Naive thymus-derived CD8-positive, alpha-beta T cell (primary cell): ENCODE measurements around the gene APOL1. TPM values are rescaled to one million over a fixed set of nuclear protein-coding genes. Genes with fewer than 3 reads are reported as not detected.
"Not testable (repeated sequence)": the region's sequence is repeated elsewhere in the genome, so short reads cannot be mapped to it uniquely, and the experiment has no call there.

Experiments
- ATAC-seq, 2 donors: fragments of 150-1000 bp; cut with Tn5 transposase in 1 of 2; sonication (Bioruptor Pico), chemical (Tn5 transposase) in 1 of 2; 1 replicate in 1 of 2; 2 replicates in 1 of 2; pipeline ENCODE4 v1.10.0; 2021; ENCODE audit warnings: mild to moderate bottlenecking in 2 of 2, moderate library complexity in 2 of 2
- POLR2A ChIA-PET: fragments of 350-600 bp; sonication (Branson Sonifier 250); formaldehyde crosslinking; loops from one replicate; lab custom pipeline; 2021; ENCODE audit warnings: antibody characterized with exemption; lab: Charles Lee
- DNase-seq, 10 donors: peaks; one replicate each; pipeline versions ENCODE4 v3.0.0 to v3.0.0-alpha.2; 2020 to 2022
- H3K27ac Mint-ChIP-seq, 10 donors: one replicate each; pipeline ENCODE4 v1.8.0; 2020 to 2022; ENCODE audit warnings: mild to moderate bottlenecking in 10 of 10, mixed read lengths in 10 of 10, moderate library complexity in 4 of 10, inconsistent platforms in 1 of 10
- H3K27me3 Mint-ChIP-seq, 5 donors: one replicate each; pipeline ENCODE4 v1.8.0; 2021 to 2022; ENCODE audit warnings: mixed read lengths in 5 of 5
- H3K36me3 Mint-ChIP-seq, 3 donors: one replicate each; pipeline ENCODE4 v1.8.0; 2020 to 2022; ENCODE audit warnings: mixed read lengths in 3 of 3, mild to moderate bottlenecking in 2 of 3, inconsistent platforms in 1 of 3
- H3K4me1 Mint-ChIP-seq, 4 donors: one replicate each; pipeline ENCODE4 v1.8.0; 2021 to 2022; ENCODE audit warnings: mixed read lengths in 4 of 4
- H3K4me3 Mint-ChIP-seq, 10 donors: one replicate each; pipeline ENCODE4 v1.8.0; 2020 to 2022; ENCODE audit warnings: mild to moderate bottlenecking in 10 of 10, mixed read lengths in 10 of 10, moderate library complexity in 6 of 10, inconsistent platforms in 1 of 10
- H3K9me3 Mint-ChIP-seq, 9 donors: one replicate each; pipeline ENCODE4 v1.8.0; 2020 to 2022; ENCODE audit warnings: mixed read lengths in 9 of 9, mild to moderate bottlenecking in 3 of 9, inconsistent platforms in 1 of 9, moderate library complexity in 1 of 9
- polyA plus RNA-seq, 3 donors: library from polyadenylated mRNA; unstranded; fragments of 300-500 nt; fragmentation: Illumina TruSeq; gene quantifications; one replicate each; pipeline ENCODE4 v1.2.3, GENCODE V29; 2021
- total RNA-seq, 8 experiments: library from RNA in 2 of 8; stranded (reverse) in 2 of 8; gene quantifications; one replicate each; pipeline ENCODE4 v1.2.3 and lab custom pipeline; 2021 to 2026

APOL1 gene
- total and polyA plus RNA-seq, 5 experiments from 2014 or later = 3.3 to 16.5 (median 11.8) TPM

GRCh38 chr22:36250292-36250960 is 2.5 kb upstream of the APOL1 start:
- DNase-seq, ATAC-seq, H3K36me3 Mint-ChIP-seq, H3K27me3 Mint-ChIP-seq, H3K9me3 Mint-ChIP-seq: not testable (repeated sequence)
- Mint-ChIP-seq H3K4me1 (peaks cover 17 to 32% (median 28%) of the 10 kb centered on the region in 4 donors), H3K27ac (peak overlapping the region in 3 of 10 donors; percentile 26 to 77 (median 58)), H3K4me3 (peak overlapping the region in 1 of 10 donors; percentile 37)
- POLR2A ChIA-PET = interaction anchor here (0.7 to 1.0 kb wide), 2 partner anchors 48 to 253 kb away, joined by 3 to 4 read pairs; no protein-coding TSS in a partner anchor

- POLR2A ChIA-PET = interaction anchor here (1.0 to 2.5 kb wide), 3 partner anchors 8 to 57 kb away, joined by 3 to 10 read pairs (median 7); partner anchors contain the start of gene APOL2
- ATAC-seq, H3K27me3 Mint-ChIP-seq, H3K9me3 Mint-ChIP-seq, DNase-seq: not testable (repeated sequence)
- peaks cover 0 to 17% (median 4%) of the 10 kb centered on the region in 3 donors for H3K36me3 Mint-ChIP-seq
- H3K27ac Mint-ChIP-seq = peak overlapping the region in 8 of 10 donors; percentile 0 to 97 (median 93)
- H3K4me3 Mint-ChIP-seq = peak overlapping the region; percentile 90 to 98 (median 95)
- peaks cover 28 to 47% (median 41%) of the 10 kb centered on the region in 4 donors for H3K4me1 Mint-ChIP-seq
Observed at GRCh38 chr22:36251979-36252608, 839 bp upstream of the APOL1 start.

DNA sequence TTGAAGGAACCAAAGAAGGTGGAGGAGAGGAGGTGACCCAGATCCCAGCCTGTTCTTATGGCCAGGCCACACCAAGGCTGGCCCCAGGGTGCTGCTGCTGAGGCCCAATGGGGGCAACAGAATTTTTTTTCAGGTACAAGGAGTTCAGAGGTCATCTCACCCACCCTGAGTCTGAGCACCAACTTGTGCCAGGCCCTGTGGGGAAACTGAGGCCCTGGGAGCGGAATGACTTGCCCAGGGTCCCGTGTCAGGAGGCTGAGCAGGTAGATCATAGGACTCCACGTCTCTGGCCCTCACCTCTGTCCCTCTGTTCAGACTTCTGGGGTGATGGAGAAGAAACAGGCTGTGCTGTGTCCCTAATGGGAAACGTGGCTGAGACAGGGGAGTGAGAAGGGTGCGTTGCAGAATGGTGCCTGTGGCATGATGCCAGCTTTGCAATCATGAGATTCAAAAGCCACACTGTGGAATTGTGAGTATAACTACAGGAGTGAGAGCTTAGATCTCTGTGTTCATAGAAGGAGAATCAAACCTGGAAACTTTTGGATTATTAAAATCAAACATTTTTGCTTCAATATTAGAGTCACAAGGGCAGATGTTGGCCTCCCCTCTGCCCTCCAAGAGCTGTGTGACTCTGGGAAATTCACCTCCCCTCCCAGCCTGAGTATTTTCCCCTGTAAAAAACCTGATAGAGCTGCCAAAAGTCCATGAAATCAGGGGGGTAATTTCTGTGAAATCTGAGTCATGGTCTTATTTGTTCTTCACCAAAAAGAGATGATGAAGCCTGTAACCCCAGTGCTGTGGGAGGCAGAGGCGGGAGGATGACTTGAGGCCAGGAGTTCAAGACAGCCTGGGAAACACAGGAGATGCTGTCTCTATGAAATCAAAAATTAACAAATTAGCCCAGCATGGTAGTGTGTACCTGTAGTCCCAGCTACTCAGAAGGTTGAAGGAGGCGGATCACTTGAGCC is 874 bp downstream of the APOL1 start:
- Mint-ChIP-seq H3K36me3 (peaks cover 0 to 28% (median 6%) of the 10 kb centered on the region in 3 donors), H3K9me3 (peaks cover 0 to 4% (median 0%) of the 10 kb centered on the region in 9 donors), H3K4me1 (peaks cover 37 to 58% (median 54%) of the 10 kb centered on the region in 4 donors), H3K4me3 (peak overlapping the region; percentile 90 to 98 (median 95)), H3K27me3 (no peaks in the 10 kb centered on the region), H3K27ac (peak overlapping the region; percentile 90 to 98 (median 96))
- DNase-seq (no peak), ATAC-seq (peak in 1 of 2 donors; percentile 15)
- POLR2A ChIA-PET = interaction anchor here (0.6 to 2.5 kb wide), 5 partner anchors 10 to 513 kb away, joined by 3 to 10 read pairs (median 3); partner anchors contain the start of gene APOL2

- H3K9me3 Mint-ChIP-seq, POLR2A ChIA-PET, H3K27me3 Mint-ChIP-seq, ATAC-seq, DNase-seq: not testable (repeated sequence)
- H3K27ac Mint-ChIP-seq = peak overlapping the region in 4 of 10 donors; percentile 10 to 68 (median 48)
- H3K36me3 Mint-ChIP-seq = peaks cover 0 to 39% (median 9%) of the 10 kb centered on the region in 3 donors
- peaks cover 40 to 65% (median 62%) of the 10 kb centered on the region in 4 donors for H3K4me1 Mint-ChIP-seq
- peak overlapping the region in 6 of 10 donors; percentile 26 to 42 (median 37) for H3K4me3 Mint-ChIP-seq
Observed at GRCh38 chr22:36255572-36255971, 2.6 kb downstream of the APOL1 start.

- POLR2A ChIA-PET = no interaction called here
- Mint-ChIP-seq H3K27ac (peak overlapping the region in 8 of 10 donors; percentile 1 to 80 (median 57)), H3K4me1 (peaks cover 40 to 65% (median 63%) of the 10 kb centered on the region in 4 donors), H3K36me3 (peaks cover 0 to 46% (median 16%) of the 10 kb centered on the region in 3 donors), H3K4me3 (peak overlapping the region in 4 of 10 donors; percentile 2 to 31 (median 5)), H3K9me3 (no peaks in the 10 kb centered on the region), H3K27me3 (no peaks in the 10 kb centered on the region)
- ATAC-seq (no peak), DNase-seq (no peak)
Observed at GRCh38 chr22:36256478-36256877, 3.5 kb downstream of the APOL1 start.

DNA sequence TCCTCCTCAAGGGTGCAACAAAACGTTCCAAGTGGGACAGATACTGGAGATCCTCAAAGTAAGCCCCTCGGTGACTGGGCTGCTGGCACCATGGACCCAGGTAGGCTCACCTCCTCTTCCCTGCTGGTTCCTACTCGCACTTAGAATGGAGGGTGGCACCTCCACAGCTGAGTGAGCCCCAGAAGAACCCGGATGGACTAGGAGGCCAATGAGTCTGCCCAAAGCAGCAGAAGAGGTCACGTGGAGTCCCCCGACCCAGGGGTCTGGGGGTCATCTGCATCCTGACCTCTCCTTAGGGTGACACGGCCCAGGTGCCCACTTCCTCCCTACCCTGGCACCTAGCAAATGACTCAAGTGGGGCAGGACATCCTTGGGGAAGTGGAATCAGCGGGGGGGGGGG is 4.4 kb downstream of the APOL1 start:
- H3K9me3 Mint-ChIP-seq = no peaks in the 10 kb centered on the region
- peak overlapping the region in 5 of 10 donors; percentile 25 to 75 (median 29) for H3K27ac Mint-ChIP-seq
- H3K27me3 Mint-ChIP-seq = no peaks in the 10 kb centered on the region
- H3K4me3 Mint-ChIP-seq = peak overlapping the region in 1 of 10 donors; percentile 20
- H3K4me1 Mint-ChIP-seq = peaks cover 40 to 64% (median 63%) of the 10 kb centered on the region in 4 donors
- no peak for DNase-seq
- POLR2A ChIA-PET = no interaction called here
- H3K36me3 Mint-ChIP-seq = peaks cover 0 to 53% (median 21%) of the 10 kb centered on the region in 3 donors
- no peak for ATAC-seq

- POLR2A ChIA-PET = no interaction called here
- DNase-seq (no peak), ATAC-seq (peak in 1 of 2 donors; percentile 14)
- Mint-ChIP-seq H3K27me3 (no peaks in the 10 kb centered on the region), H3K36me3 (peaks cover 0 to 61% (median 21%) of the 10 kb centered on the region in 3 donors), H3K4me3 (peak overlapping the region in 8 of 10 donors; percentile 28 to 70 (median 60)), H3K4me1 (peaks cover 33 to 57% (median 55%) of the 10 kb centered on the region in 4 donors), H3K9me3 (no peaks in the 10 kb centered on the region), H3K27ac (peak overlapping the region; percentile 73 to 91 (median 87))
Observed at GRCh38 chr22:36257948-36258670, 5.2 kb downstream of the APOL1 start.

- peak; percentile 50 to 54 for ATAC-seq
- peak overlapping the region in 9 of 10 donors; percentile 28 to 70 (median 54) for H3K4me3 Mint-ChIP-seq
- POLR2A ChIA-PET = no interaction called here
- peak overlapping the region; percentile 73 to 91 (median 87) for H3K27ac Mint-ChIP-seq
- no peak for DNase-seq
- H3K4me1 Mint-ChIP-seq = peaks cover 28 to 49% (median 46%) of the 10 kb centered on the region in 4 donors
- peaks cover 0 to 69% (median 21%) of the 10 kb centered on the region in 3 donors for H3K36me3 Mint-ChIP-seq
- no peaks in the 10 kb centered on the region for H3K9me3 Mint-ChIP-seq
- H3K27me3 Mint-ChIP-seq = no peaks in the 10 kb centered on the region
Observed at GRCh38 chr22:36258701-36259614, 6.0 kb downstream of the APOL1 start.

- Mint-ChIP-seq H3K27ac (peak overlapping the region in 6 of 10 donors; percentile 44 to 91 (median 82)), H3K27me3 (no peaks in the 10 kb centered on the region), H3K36me3 (peaks cover 0 to 72% (median 20%) of the 10 kb centered on the region in 3 donors), H3K4me1 (peaks cover 25 to 41% (median 39%) of the 10 kb centered on the region in 4 donors), H3K4me3 (peak overlapping the region in 2 of 10 donors; percentile 49 to 69), H3K9me3 (no peaks in the 10 kb centered on the region)
- POLR2A ChIA-PET = no interaction called here
- ATAC-seq (no peak), DNase-seq (no peak)
Observed at GRCh38 chr22:36259615-36260300, 6.8 kb downstream of the APOL1 start.

- POLR2A ChIA-PET, H3K27me3 Mint-ChIP-seq, H3K9me3 Mint-ChIP-seq, H3K4me3 Mint-ChIP-seq, DNase-seq, ATAC-seq: not testable (repeated sequence)
- H3K27ac Mint-ChIP-seq = peak overlapping the region in 1 of 10 donors; percentile 36
- H3K36me3 Mint-ChIP-seq = peaks cover 0 to 80% (median 28%) of the 10 kb centered on the region in 3 donors
- peaks cover 14 to 27% (median 23%) of the 10 kb centered on the region in 4 donors for H3K4me1 Mint-ChIP-seq
Observed at GRCh38 chr22:36261675-36262074, 8.7 kb downstream of the APOL1 start.
